Ectodermal cell (in vitro differentiated cells): Measurements from ENCODE around the gene TNS4.

Experiments
- H3K27ac ChIP-seq: 2 replicates; pipeline ENCODE4 v1.7.0; 2013; ENCODE audit warnings: mild to moderate bottlenecking, low read depth, low read length; ENCODE audit not compliant: insufficient read depth, poor library complexity, severe bottlenecking
- H3K27me3 ChIP-seq: 2 replicates; pipeline ENCODE4 v1.7.0; 2013; ENCODE audit warnings: mild to moderate bottlenecking, low read length; ENCODE audit not compliant: insufficient read depth, control insufficient read depth, poor library complexity, severe bottlenecking
- H3K36me3 ChIP-seq: one replicate; pipeline ENCODE4 v1.7.0; 2013; ENCODE audit warnings: low read length; ENCODE audit not compliant: control insufficient read depth, insufficient read depth
- H3K4me1 ChIP-seq: one replicate; pipeline ENCODE4 v1.7.0; 2013; ENCODE audit warnings: low read length; ENCODE audit not compliant: control insufficient read depth, insufficient read depth
- H3K4me3 ChIP-seq: 2 replicates; pipeline ENCODE4 v1.7.0; 2013; ENCODE audit warnings: low read depth, low read length, control low read depth; ENCODE audit not compliant: insufficient read depth
- H3K9me3 ChIP-seq: 2 replicates; pipeline ENCODE4 v1.7.0; 2013; ENCODE audit warnings: mild to moderate bottlenecking, low read length, moderate library complexity; ENCODE audit not compliant: control insufficient read depth
- WGBS, 2 experiments: methylation state at CpG; one replicate each; pipeline ENCODE4 v1.1.7; 2013; ENCODE audit warnings: missing lambda C conversion rate in 2 of 2; 5-methylcytosine and 5-hydroxymethylcytosine counted together

The TNS4 gene

GRCh38 chr17:40516581-40517285 lies 15.3 kb upstream of the TNS4 start:
- Histone ChIP-seq H3K4me1 (peaks cover 4% of the 10 kb centered on the region), H3K9me3 (no peaks in the 10 kb centered on the region), H3K27ac (no peak overlapping the region), H3K4me3 (no peak overlapping the region), H3K27me3 (no peaks in the 10 kb centered on the region), H3K36me3 (no peaks in the 10 kb centered on the region)
- 84 to 92% methylated on average over 3 of the region's 3 CpGs for WGBS, 2 experiments

- H3K36me3 ChIP-seq = no peaks in the 10 kb centered on the region
- WGBS, 2 experiments = 83 to 87% methylated on average over 11 of the region's 11 CpGs
- H3K4me3 ChIP-seq = no peak overlapping the region
- peaks cover 7% of the 10 kb centered on the region for H3K4me1 ChIP-seq
- no peaks in the 10 kb centered on the region for H3K9me3 ChIP-seq
- no peaks in the 10 kb centered on the region for H3K27me3 ChIP-seq
- no peak overlapping the region for H3K27ac ChIP-seq
These were observed 14.1 kb upstream of the TNS4 start for GRCh38 chr17:40515491-40516041.

GRCh38 chr17:40515011-40515410 lies 13.6 kb upstream of the TNS4 start:
- 93 to 95% methylated on average over 4 of the region's 4 CpGs for WGBS, 2 experiments
- Histone ChIP-seq H3K27me3 (no peaks in the 10 kb centered on the region), H3K27ac (no peak overlapping the region)

GRCh38 chr17:40514013-40514875 lies 12.8 kb upstream of the TNS4 start:
- H3K36me3 ChIP-seq = no peaks in the 10 kb centered on the region
- 94 to 96% methylated on average over 7 of the region's 7 CpGs for WGBS, 2 experiments

More at GRCh38 chr17:40515011-40515410, 13.6 kb upstream of the TNS4 start:
- no peak overlapping the region for H3K4me3 ChIP-seq
- peaks cover 7% of the 10 kb centered on the region for H3K4me1 ChIP-seq
- no peaks in the 10 kb centered on the region for H3K9me3 ChIP-seq
- no peaks in the 10 kb centered on the region for H3K36me3 ChIP-seq

GRCh38 chr17:40511667-40512220 lies 10.3 kb upstream of the TNS4 start:
- peaks cover 7% of the 10 kb centered on the region for H3K4me1 ChIP-seq
- no peaks in the 10 kb centered on the region for H3K27me3 ChIP-seq
- H3K36me3 ChIP-seq = no peaks in the 10 kb centered on the region
- no peak overlapping the region for H3K4me3 ChIP-seq
- H3K9me3 ChIP-seq = no peaks in the 10 kb centered on the region
- 93 to 95% methylated on average over 12 of the region's 12 CpGs for WGBS, 2 experiments
- H3K27ac ChIP-seq = no peak overlapping the region

More at GRCh38 chr17:40514013-40514875, 12.8 kb upstream of the TNS4 start:
- Histone ChIP-seq H3K4me3 (no peak overlapping the region), H3K27me3 (no peaks in the 10 kb centered on the region), H3K4me1 (peaks cover 7% of the 10 kb centered on the region), H3K9me3 (no peaks in the 10 kb centered on the region), H3K27ac (no peak overlapping the region)

- Histone ChIP-seq H3K4me3 (no peak overlapping the region), H3K9me3 (no peaks in the 10 kb centered on the region), H3K4me1 (peaks cover 7% of the 10 kb centered on the region), H3K36me3 (no peaks in the 10 kb centered on the region), H3K27ac (no peak overlapping the region), H3K27me3 (no peaks in the 10 kb centered on the region)
- whole genome bisulfite sequencing, 2 experiments = 92 to 94% methylated on average over 1 to 2 of the region's 2 CpGs
These were observed 9.7 kb upstream of the TNS4 start for GRCh38 chr17:40511136-40511535.

GRCh38 chr17:40510328-40510648 lies 8.9 kb upstream of the TNS4 start:
- 43 to 56% methylated on average over 6 to 8 of the region's 8 CpGs for WGBS, 2 experiments
- Histone ChIP-seq H3K27me3 (no peaks in the 10 kb centered on the region), H3K27ac (no peak overlapping the region), H3K4me1 (peaks cover 7% of the 10 kb centered on the region), H3K4me3 (no peak overlapping the region), H3K36me3 (no peaks in the 10 kb centered on the region), H3K9me3 (no peaks in the 10 kb centered on the region)

GRCh38 chr17:40509626-40510327 lies 8.4 kb upstream of the TNS4 start:
- H3K4me1 ChIP-seq = peaks cover 7% of the 10 kb centered on the region
- no peak overlapping the region for H3K4me3 ChIP-seq
- H3K9me3 ChIP-seq = no peaks in the 10 kb centered on the region
- 84 to 89% methylated on average over 10 of the region's 10 CpGs for WGBS, 2 experiments
- H3K27me3 ChIP-seq = no peaks in the 10 kb centered on the region
- H3K36me3 ChIP-seq = no peaks in the 10 kb centered on the region
- no peak overlapping the region for H3K27ac ChIP-seq

- H3K27ac ChIP-seq = no peak overlapping the region
- H3K4me1 ChIP-seq = peaks cover 4% of the 10 kb centered on the region
- 81 to 84% methylated on average over 5 of the region's 5 CpGs for WGBS, 2 experiments
- H3K9me3 ChIP-seq = no peaks in the 10 kb centered on the region
- no peaks in the 10 kb centered on the region for H3K36me3 ChIP-seq
- no peaks in the 10 kb centered on the region for H3K27me3 ChIP-seq
- H3K4me3 ChIP-seq = no peak overlapping the region
These were observed 5.4 kb upstream of the TNS4 start for GRCh38 chr17:40506786-40507185.
